Measurements from ENCODE around the gene HP1BP3.

The HP1BP3 gene

GRCh38 chr1:20767271-20767670 is 19.8 kb downstream of the HP1BP3 start:
- DNase-seq (ENCODE audit: low read depth), result no peak

DNA sequence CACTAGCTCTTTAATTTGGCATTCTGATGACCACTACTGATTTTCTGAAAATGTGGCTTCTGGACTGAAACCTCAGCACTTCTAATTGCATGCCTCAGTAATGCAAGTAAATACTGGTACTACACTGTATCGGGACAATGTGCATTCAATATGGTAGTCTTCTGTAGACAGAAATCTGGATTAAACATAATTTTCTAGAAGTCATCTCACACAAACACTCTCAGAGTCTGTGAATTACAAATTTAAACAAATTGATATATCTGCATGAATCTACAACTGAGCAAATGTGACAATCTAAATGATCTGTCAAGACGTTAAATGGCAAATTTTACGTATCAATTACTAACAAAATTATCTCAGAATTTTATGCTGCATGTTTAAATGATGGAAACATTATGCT is 23.7 kb downstream of the HP1BP3 start:
- no peak for DNase-seq (ENCODE audit: low read depth)

GRCh38 chr1:20760322-20760721 is 26.8 kb downstream of the HP1BP3 start:
- DNase-seq (ENCODE audit: low read depth), result no peak

DNA sequence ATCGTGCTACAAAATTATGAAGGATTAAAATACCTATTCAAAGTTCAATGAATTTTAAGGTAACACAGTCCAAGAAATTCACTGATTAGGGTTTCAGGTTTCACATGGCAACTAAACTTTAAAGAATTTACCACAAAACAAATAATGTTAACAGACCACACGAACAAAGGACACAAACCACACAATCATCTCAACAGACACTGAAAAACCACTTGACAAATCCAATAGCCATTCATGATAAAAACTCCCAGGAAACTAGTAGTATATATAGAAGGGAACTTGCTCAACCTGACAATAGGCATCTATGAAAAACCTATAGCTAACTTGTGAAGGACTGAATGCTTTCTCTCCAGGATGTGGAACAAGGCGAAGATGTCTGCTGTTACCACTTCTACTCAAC is 33.5 kb downstream of the HP1BP3 start:
- no peak for DNase-seq (ENCODE audit: low read depth)

DNA sequence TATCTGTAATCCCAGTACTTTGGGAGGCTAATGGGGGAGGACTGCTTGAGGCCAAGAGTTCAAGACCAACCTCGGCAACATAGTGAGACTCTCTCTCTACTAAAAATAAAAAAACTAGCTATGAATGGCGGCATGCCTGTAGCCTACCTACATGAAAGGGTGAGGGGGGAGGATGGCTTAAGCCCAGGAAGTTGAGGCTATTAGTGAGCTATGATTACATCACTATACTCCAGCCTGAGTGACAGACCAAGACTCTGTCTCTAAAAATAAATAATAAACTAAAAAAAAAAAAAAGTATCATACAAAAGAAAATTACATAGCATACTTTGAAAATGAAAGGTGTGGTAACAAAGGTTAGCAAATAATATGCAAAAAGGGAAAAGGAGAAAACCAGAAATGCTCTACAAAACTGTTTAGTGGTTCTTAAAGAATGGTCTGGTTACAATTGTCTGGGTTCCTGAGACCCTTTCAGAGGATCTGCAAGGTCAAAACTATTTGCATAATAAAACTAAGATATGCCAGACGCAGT is 35.6 kb downstream of the HP1BP3 start:
- DNase-seq (ENCODE audit: low read depth), result no peak

GRCh38 chr1:20742671-20743070 is 44.4 kb downstream of the HP1BP3 start:
- no peak for DNase-seq (ENCODE audit: low read depth)

GRCh38 chr1:20740781-20741180 is 46.3 kb downstream of the HP1BP3 start:
- no peak for DNase-seq (ENCODE audit: low read depth)

GRCh38 chr1:20739225-20739624 is 47.9 kb downstream of the HP1BP3 start:
- peak; percentile 69 for DNase-seq (ENCODE audit: low read depth)

DNA sequence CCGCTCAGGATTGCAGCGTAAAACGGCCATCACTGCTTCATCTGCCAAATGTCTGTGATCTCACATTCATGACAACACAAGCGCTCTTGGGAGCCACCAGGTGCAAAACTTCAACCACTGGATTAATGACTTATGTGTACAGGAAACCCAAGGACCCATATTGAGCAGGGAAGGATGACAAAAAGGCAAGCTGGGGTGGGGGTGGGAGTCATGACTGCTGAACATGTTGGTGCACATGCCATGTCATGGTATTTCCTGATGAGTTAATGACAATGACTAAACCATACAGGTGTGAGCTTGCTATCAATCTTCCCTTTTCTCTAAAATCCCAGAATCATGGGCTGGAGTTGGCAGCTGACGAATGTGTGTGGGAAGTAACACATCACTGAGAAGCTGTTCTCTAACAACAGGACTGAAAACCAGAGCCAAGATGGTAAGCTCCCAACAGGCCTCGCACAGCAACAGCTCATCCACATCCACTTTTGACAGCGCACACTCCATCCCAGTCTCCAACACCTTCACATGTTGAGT is 51.5 kb downstream of the HP1BP3 start:
- no peak for DNase-seq (ENCODE audit: low read depth)

DNA sequence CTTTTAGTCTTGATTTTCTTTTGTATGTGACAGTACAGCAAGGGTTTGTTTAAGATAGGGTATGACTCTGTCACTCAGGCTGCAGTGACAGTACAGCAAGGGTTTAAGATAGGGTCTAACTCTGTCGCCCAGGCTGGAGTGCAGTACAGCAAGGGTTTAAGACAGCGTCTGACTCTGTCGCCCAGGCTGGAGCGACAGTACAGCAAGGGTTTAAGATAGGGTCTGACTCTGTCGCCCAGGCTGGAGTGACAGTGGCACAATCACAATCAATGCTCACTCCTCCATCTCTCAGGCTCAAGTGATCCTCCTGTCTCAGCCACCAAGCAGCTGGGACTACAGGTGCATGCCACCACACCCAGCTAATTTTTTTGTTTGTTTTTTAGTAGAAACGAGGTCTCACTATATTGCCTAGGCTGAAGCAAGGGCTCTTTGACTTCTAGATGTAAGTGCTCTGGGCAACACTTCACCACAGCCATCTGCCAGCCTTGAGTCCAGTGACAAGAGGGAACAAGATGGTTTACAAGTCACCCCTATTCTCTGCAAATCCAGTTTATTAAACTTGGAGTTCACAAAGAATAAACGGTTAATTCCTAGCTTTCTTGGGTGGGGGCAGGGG is 53.6 kb downstream of the HP1BP3 start:
- no peak for DNase-seq (ENCODE audit: low read depth)

DNA sequence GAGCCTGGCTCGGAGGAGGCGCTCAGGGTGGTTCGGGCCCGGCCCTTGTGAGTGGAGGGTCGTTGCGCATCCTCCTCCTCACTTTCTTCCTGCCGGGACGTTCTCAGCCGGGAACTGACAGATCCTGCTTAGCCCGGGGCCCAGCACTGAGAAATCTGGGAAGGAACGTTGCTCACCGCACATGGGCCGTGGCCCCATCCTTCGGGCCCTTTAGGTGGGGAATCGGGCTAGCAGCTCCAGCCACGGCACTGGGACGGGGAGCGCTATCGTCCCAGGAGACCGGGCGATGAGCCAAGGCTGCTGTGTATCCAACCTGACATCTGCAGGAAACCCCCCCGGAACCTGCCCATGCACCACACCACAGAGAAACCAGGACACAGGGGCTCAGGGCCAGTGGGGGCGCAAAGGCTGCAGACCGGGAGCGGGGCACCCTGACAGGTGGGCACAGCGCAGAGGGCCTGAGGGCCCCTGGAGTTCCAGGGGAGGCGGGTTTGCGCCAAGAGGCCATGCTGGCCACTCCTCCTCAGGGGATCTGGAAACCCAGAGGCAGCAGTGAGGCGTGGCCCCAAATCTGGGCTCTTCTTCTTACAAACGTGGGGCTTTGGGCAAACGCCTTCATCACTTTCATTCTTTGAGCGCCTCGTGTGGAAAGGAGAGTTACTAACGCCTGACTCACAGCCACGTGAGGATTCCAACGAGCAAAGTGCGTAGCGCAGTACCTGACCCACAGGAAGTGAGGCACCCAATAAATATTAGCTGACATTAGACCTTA is 54.3 kb downstream of the HP1BP3 start, which contains the start of gene SH2D5:
Gene SH2D5, minus strand, starts transcription at position 116 of the 772 bp plus-strand sequence. CDS start 4,659 bp downstream, outside the sequence.
- peak; percentile 99 for DNase-seq (ENCODE audit: low read depth)

- peak; percentile 49 for DNase-seq (ENCODE audit: low read depth)
These were observed 55.0 kb downstream of the HP1BP3 start for GRCh38 chr1:20732071-20732587.

- no peak for DNase-seq (ENCODE audit: low read depth)
These were observed 55.8 kb downstream of the HP1BP3 start for GRCh38 chr1:20731057-20731991.

- no peak for DNase-seq (ENCODE audit: low read depth)
These were observed 56.4 kb downstream of the HP1BP3 start for GRCh38 chr1:20730690-20731056.

DNA sequence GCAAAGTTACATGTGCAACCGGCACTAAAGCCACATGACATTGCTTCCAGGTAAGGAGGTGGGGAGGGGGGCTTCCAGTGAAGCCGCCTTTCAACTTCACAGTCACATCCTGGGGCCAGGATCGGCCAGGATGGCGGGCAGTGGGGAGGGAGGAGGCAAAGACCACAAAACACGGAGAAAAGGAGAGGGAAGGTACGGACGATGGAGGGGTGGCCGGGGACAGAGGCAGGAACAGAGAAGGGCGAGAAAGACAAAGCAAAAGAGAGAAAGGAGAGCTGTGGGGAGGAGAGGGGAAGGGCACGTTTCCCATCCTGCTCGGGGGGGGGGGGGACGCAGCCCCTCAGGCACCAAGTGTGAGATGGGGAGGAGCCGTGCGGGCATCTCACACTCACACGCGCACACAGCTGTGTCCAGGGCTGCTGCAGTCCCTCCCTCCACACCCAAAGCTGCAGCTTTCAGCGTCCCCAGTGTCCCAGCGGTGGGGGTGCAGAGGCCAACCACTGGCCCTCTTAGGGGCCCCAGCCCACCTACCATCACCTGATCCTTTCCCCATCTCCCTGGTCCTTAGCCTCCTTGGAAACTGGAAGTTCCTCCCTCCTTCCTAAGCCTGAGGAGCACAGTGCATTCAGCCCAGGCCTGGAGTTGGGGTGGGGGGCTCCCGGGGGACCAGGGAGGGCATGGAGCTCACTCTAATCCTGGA is 57.0 kb downstream of the HP1BP3 start:
- no peak for DNase-seq (ENCODE audit: low read depth)

DNA sequence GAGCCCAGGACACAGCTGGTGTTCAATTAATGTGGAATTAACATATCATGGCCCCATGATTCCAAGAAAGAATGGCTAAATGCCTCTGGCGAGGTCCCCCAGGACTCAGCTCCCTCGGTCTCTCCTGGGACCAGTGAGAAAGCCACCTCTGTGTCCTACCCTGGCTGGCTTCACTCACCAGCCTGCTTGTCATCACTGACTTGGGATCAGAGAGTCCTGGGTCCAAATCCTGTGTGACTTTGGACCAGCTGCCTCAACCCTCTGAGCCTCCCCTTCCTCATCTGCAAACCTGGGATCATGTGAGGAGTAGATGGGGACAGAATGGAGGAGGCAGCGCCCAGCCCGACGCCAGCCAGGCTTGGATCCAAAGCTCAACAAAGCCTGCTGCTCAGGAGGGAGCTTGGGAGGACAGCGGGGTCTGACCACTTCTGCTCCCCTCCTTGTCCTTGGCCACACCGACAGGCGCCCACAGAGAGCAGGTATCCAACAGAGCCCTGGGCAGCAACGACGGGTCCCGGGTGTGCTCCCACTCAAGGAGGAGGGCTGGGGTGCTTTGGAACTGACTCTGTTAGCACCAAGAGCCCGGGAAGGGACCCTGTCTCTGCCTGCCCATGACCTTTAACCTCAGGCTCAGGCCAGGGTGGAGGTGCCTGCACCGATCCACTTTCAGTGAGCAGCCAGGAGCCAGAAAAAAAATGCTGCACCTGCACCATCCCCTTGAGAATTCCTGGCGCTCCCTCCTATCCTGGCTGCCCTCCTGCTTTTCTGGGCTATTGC is 57.8 kb downstream of the HP1BP3 start:
- DNase-seq (ENCODE audit: low read depth), result no peak

DNA sequence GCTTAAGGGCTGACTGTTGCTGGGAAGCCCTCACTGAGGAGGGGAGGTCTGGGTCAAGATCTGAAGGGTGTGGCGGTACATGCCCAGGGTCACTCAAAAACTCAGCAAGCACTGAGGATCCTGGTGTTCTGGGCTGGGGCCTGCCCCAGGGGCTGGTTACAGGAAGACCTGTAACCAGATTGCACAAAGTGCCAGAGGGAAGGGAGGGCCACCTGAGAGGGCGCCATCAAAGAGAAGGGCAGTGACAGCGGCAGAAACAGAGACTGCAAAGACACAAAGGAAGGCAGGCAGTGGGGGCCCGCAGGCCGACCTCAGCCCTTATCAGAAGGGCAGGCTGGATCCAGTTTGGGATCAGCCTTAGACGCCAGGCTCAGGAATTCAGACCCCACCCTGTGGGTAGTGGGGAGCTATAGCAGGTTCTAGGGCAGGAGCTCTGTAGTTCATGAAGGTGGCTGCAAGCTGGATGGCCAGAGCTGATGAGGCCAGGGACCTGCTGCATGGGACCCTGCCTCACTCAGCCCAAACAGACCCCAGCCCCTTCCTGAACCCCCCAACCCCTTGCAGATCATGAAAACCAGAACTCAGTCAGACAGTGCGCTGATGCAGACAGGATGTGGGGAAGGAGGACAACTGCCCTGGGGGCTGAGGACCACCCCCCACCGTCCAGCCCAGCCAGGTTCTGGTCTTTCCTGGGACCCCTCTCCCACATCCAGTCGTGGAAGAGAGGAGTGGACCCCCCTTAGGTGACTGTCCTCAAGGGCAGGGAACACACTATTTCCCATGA is 58.5 kb downstream of the HP1BP3 start:
- DNase-seq (ENCODE audit: low read depth), result no peak

DNA sequence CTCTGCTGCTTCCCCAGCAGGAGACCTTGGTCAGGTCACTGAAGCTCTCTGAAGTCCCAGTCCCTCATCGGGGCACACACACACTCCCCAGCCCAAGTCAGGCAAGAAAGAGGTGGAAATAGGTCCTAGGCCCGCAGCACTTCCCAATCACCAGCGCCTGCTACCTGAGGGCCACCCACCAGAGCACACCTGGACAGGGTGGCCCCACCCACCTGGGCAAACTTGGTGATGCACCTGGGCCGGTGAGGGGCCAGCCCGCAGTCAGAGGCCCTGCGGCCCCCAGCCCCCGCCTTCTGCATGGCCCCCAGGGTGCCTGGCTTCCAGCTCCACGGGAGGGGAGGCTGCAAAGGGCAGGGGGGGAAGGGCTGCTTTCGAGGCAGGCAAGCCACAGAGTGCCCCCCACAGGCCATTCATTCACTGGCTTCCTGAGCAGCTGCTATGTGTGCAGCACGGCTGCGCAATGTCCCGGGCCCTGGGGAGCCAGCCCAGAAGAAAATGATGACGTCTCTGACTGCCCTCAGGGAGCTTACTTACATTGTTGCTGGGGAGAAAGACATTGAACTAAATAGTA is 59.3 kb downstream of the HP1BP3 start:
- DNase-seq (ENCODE audit: low read depth), result no peak

Measured in HS-5 (cell line).